HG03378 (cell line): ENCODE data around the gene SEZ6.

Experiments used
- ATAC-seq: cut with Tn5 transposase; IDR thresholded peaks from one replicate; pipeline ENCODE4 v1.9.1; 2021; ENCODE audit warnings: mild to moderate bottlenecking, moderate library complexity; ENCODE audit not compliant: unreplicated experiment

SEZ6 gene

GRCh38 chr17:29003289-29003688 is 2.5 kb downstream of the SEZ6 start:
- ATAC-seq: no peak

- ATAC-seq: no peak
Measured at GRCh38 chr17:29002811-29003210, 3.0 kb downstream of the SEZ6 start.

DNA sequence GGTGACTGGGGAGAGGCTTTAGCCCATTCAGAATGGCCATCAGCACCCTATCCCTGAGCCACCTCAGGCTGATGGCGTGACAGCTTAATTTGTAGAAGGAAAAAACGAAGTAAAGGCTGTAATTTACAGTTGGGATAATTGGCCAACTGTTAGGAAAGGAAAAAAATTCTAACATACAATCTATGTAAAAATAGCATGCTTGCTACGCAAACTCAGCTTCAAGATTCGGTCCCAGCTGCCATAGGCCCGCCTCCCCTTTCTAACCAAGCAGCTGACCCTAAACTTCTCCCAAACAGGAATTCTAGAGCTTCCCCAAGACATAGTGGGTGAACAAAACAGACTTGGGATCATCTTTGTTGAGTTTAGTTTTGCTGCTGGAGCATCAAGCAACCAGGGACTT is 4.9 kb downstream of the SEZ6 start:
- no peak for ATAC-seq

DNA sequence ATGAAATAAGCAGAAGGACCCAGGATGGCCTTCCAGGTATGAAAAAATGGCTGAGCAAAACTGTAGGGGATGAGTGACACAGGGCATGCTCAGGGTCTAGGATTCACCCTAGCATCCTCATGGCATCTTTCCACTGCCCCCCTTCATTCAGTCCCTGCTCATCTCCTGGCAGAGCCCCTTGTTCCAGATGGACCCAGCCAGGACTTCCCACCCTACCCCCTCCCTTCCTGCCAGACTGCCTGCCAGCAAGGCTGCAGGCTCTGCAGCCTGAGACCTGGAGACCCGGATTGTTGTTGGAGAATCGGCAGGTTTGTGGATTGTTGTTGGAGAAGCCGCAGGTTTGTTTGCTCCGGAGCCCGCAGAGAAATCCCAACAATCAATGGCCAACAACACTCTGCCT is 6.6 kb downstream of the SEZ6 start:
- no peak for ATAC-seq

- no peak for ATAC-seq
Measured at GRCh38 chr17:28997806-28998205, 8.0 kb downstream of the SEZ6 start.

- no peak for ATAC-seq
Measured at GRCh38 chr17:28996554-28997096, 9.2 kb downstream of the SEZ6 start.

- ATAC-seq: no peak
Measured at GRCh38 chr17:28993645-28994426, 12.0 kb downstream of the SEZ6 start.

- ATAC-seq: no peak
Measured at GRCh38 chr17:28992625-28993600, 12.9 kb downstream of the SEZ6 start.

GRCh38 chr17:28992185-28992584 is 13.6 kb downstream of the SEZ6 start:
- ATAC-seq: no peak

DNA sequence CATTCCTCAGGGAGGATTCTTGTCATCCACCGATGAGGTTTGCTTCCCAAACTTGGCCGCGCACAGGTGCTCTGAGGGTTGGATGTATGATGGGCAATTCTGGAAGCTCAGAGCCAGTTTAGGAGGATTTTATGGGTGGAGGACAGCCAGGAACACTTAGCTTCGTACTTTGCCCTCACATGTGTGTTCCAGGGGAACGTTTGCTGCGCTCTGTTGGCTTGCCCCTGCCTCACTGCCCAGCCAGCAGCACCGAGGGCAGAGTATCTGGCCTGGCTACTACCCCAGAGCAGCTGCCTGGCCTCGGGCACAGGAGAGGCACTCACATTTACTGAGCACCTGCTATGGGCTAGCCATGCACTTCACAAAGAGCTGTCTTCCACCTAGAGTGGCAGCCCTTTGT is 14.1 kb downstream of the SEZ6 start:
- ATAC-seq: no peak

- no peak for ATAC-seq
Measured at GRCh38 chr17:28989028-28989427, 16.8 kb downstream of the SEZ6 start.

GRCh38 chr17:28988475-28988874 is 17.4 kb downstream of the SEZ6 start:
- no peak for ATAC-seq

GRCh38 chr17:28986714-28987655 is 18.8 kb downstream of the SEZ6 start:
- ATAC-seq: no peak

DNA sequence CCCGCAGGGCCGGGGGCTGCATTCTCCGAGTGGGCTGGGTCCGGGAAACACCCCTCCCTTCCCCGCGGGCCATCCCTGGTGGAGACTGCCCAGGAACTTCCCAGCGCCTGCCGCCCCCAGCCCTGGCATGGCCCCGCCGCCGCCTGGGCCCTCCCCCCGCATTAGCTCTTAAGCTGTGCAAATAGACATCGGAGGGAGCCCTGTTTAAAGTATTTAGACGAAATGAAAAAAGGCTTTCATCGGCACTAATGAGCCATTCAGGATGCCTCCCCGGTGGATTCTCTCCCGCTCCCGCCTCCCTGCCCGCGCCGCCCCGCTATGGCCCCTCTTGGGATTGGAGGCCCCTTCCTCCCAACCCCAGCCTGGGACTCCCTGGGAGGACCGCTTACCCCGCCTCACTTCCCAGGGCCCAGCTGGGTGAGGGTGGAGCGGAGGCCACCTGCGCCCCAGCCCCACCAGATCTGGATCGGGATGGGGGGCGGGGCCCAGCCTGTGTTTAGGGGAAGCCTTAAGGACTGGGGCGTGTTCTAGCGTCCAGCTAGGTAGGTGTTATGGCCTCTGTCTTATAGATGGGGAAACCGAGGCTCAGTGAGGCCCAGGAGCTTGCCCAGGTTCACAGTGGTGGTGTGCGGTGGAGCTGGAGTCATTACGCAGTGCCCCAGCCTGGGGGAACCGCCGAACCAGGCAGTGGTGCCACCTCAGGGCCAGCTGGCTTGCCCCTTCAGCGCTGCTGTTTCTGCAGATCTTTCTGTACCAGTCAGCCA is 19.7 kb downstream of the SEZ6 start:
- ATAC-seq: no peak

- ATAC-seq: no peak
Measured at GRCh38 chr17:28983286-28984230, 22.3 kb downstream of the SEZ6 start.

- no peak for ATAC-seq
Measured at GRCh38 chr17:28982131-28982793, 23.6 kb downstream of the SEZ6 start.

DNA sequence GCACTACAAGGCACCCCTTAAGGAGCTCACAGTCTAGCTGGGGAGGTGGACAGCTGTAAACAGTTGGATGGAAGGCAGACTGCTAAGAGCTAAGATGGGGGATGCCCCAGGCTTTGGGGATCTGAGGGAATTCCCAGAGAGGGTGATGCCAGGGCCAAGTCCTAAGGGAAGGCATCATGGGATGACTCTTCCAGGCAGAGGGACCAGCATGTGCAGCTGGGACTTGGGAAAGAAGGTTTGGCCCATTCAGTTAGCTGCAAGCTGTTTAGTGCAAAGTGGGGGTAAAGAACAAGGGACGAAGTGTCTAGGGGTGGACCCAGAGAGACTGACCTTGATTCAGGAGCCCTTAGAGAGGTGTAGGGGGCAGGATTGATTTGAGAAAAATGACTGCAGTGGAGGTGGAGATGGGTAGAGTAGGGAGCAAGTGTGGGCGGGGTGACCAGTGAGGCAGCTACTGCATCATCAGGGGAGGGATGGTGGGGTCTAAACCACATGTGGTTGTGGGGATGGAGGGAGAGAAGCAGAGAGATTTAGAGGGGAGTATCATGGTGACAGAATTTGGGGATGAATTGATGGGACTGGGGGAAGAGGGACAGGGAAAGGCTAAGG is 27.4 kb downstream of the SEZ6 start:
- no peak for ATAC-seq
